Measurements from ENCODE around the gene APRT.

APRT gene

DNA sequence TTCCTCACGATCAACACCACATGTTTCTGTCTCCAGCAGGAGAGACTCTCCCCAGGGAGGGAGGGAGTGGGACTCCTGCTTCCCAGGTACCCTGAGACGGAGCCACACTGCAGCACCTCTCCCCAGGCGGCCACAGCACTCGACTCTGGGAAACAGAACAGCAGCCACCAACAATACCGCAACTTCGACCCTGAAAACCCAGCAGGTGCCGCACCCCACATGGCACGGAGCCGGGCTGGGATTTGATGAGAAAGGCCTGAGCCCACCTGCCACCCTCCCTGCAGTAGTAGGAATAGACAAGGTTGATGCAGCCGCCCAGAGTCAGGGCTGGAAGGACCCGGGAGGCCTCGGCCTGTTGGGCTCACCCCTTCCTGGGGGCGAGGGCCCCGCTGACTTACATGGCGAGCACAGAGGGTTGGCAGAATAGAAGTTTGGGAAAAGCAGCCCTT is 30.6 kb upstream of the APRT start:
- no peak for FAIRE-seq
- no peak for DNase-seq (ENCODE audit: insufficient read length, low spot score)

DNA sequence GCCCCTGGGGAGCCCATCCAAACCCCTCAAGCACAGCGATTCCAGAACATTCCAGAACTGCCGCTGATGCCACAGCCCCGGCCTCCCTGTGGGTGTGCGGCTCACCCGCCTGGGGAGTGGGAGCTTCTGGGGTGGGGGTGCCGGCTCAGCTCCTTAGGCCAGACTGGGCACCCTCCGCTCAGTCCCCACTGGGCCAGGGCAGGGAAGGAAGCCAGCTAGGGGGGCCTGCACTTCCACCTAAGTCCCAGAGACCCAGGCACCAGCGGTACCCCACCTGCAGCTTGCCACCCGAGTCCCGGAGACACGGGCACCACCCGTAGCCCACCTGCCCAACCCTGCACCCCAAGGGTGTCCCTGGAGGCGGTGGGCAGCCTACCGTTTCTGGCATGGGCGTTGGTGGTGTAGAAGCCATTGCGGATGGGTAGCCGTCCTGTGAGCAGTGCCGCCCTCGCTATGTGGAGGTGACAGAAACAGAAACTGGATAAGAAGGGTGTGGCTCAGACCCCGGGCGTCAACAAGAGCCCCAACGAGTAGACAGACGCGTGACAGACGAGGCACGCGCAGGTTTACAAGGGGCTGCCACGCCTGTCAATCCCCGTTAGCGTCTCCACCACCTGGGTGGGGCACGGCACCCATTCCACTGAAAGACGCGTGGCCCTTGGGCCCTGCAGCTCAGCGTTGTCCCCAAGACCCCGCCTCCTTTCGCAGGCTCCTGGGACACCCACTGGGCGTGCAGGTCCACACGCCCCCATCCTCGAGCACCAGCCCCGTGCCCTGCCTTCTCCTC is 30.0 kb upstream of the APRT start:
- FAIRE-seq (no peak), DNase-seq (ENCODE audit: insufficient read length, low spot score) (no peak)

DNA sequence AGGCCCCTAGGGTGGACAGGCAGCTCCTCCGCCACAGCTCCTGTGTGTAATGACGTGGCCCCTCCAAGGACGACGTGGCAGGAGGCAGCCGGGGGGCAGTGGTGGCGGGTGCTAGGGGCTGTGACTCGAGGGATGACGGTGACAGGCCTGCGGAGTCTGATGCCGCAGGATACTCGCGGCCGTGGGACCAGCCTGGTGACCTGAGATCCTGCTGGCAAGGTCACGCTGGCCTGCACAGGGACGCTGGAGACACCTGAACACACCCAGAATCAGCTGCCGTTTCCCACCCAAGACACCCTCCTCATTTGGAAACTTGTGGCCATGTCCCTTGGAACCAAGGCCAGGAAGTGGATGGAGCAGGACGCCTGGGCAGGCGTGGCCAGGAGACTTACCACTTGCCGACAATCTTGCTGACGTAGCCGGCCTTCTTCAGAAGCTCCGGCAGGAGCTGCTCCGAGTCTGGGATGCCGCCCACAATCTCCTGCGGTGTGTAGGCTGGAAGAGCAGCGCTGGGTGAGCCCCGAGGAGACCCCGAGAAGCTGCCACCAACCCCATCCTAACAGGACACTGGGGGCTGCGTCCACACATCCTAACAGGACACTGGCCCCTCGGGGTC is 29.0 kb upstream of the APRT start:
- no peak for FAIRE-seq
- no peak for DNase-seq (ENCODE audit: insufficient read length, low spot score)

DNA sequence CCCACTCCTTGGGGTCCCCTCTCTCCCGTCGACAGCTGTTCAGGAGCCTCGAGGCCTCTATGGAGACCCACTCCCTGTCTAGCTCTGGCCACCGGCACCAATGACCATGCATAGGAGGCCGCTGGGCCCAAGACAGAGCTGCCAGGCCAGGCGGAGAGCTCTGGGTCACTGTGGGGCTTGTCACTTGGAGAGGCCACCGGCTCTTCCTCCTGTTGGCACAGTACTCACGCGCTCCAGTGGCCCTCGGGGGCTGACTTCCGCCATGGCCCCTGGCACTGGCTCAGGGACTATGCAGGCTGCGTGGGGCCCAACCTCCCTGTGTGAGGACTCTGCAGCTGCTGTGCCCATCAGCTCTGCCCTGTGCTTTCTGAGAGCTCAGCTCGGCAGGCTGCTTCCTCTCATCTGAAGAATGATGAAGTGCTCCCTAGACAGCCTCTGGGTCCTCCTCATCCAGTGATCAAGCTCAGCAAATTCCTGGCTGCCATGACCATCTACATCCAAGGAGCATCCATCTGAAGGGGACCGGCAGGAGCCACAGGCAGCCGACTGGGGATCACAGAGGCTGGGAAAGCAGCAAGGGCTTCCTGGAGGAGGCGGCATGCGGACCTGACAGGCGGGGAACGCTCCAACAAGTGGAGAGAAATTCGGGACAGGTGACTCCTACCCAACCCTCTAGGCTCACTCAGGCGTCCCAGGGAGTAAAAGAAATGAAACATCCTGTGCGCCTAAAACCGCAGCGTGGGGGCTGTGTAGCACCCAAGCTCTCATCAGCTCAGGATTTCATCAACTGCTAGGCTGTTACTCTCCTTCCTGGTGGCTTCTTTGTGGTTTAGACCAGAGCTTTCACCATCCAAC is 28.2 kb upstream of the APRT start:
- no peak for DNase-seq (ENCODE audit: insufficient read length, low spot score)
- no peak for FAIRE-seq

DNA sequence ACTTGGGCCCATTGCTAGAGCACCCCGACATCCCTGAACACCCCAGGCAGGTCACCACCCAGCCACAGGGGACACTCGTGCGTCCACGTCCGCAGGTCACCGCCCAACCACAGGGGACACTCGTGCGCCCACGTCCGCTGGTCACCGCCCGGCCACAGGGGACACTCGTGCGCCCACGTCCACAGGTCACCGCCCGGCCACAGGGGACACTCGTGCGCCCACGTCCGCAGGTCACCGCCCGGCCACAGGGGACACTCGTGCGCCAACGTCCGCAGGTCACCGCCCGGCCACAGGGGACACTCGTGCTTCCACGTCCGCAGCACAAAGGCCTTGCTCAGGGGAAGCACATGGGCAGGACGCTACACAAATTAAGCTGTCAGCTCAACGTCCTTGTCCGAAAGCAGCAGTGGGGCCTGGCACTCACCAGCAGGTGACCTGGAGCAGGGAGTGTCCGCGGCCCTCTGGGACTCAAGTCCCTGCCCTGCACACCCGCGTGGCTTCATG is 27.4 kb upstream of the APRT start:
- DNase-seq (ENCODE audit: insufficient read length, low spot score) (no peak), FAIRE-seq (no peak)

DNA sequence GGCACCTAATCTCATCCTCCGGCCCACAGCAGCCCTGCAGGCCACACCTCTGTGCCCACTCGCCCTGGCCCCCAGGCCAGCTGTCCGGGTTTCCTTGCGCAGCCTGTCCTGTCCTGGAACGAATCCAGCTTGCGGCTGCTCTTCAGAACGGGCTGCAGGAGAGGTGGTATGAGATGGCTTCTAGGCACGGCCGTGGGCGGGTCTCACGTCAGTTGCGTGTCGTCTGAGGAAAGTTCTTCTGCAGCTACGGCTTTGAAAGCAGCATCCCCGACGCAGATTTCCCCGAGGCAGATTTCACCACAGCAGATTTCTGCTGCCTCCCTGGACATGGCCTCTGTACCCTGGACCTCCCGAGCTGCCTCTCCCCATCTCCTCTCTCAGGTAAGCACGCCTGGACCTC is 26.8 kb upstream of the APRT start:
- FAIRE-seq (no peak), DNase-seq (ENCODE audit: insufficient read length, low spot score) (no peak)

DNA sequence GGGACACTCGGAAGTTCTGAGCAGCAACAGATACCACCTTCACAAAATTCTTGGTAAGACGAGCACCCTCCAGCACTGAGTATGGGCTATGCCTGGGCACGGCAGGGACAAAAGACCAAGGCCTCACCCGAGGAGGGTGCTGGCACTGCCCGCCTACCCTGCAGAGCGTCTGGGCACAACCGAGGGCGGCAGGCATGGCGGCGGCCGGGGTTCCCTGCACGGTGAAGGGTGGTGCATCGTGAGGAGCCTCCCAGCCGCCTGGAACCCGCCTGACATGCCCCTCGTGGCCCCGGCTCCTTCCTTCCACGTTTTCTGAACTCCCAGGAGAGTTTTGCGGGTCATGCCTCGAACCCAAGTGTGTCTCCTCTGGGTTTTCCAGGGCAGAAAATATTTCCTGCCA is 26.1 kb upstream of the APRT start:
- FAIRE-seq (no peak), DNase-seq (ENCODE audit: insufficient read length, low spot score) (no peak)

DNA sequence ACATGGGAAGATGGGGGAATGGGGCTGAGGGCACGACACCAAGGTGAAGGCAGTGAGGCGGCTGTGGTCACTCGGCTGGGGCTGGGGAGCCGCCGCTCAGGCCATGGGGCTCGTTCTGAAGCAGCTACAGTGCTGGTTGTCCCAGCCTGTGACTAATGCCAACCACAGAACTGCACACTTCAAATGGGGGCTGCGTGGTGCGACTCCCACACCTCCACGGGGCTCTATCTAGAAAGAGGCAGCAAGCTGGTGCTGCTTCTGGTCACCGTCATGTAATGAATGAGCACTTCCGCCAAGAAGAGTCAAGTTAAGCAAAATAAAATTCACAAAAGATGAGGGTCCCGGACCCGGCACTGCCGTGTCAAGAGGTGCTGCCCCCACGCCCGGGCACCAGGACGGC is 25.1 kb upstream of the APRT start:
- no peak for FAIRE-seq
- DNase-seq (ENCODE audit: insufficient read length, low spot score), result no peak

DNA sequence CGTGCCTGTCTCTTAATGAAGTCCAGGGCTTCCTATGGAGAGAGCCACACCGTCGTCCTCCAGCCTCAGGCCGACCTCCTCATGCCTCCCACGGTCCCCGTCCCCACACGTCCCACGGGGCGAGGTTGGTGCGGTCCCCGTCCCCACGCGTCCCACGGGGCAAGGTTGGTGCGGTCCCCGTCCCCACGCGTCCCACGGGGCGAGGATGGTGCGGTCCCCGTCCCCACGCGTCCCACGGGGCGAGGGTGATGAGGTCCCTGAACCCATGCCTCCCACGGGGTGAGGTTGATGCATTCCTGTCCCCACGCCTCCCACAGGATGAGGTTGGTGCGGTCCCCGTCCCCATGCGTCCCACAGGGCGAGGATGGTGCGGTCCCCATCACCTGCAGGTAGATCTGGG is 24.1 kb upstream of the APRT start:
- no peak for FAIRE-seq
- DNase-seq (ENCODE audit: insufficient read length, low spot score), result no peak

DNA sequence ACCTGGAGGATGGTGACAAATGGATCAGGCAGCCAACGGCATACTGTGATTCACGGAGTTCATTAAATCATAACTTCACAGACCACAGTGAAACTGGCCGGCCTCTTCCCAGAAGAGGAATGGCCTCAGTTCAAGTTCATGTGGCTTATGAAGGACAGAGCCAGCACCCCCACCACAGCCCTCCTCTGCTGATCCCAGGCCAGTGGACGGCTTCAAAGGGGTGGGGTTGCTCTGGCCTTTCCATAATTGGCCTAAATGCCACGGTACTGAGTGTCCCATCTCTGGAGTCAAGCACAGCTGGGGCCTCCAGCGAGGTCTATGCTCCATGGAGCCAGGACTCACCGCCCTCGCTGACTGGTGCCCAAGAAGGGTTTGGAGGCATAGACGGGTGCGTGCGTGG is 23.7 kb upstream of the APRT start:
- FAIRE-seq, result peak; percentile 52
- no peak for DNase-seq (ENCODE audit: insufficient read length, low spot score)

DNA sequence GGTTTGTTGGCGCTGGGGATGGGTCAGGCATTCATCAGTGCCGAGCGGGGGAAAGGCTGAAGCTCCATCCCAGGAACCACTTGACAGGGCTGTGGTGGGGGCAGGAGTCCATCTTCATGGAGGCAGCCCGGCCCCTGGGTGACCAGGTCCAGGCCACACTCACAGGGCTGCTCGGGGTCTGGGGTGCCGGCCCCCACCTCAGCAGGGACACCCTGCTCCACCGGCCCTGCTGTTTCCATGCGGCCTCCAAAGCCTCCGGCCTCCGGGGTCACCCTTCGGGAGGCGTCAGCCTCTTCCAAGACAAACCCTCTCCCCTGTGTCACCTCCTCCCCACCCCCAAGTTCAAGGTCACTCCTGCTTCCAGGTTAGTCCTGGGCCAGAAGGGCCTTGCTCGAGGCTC is 22.9 kb upstream of the APRT start:
- DNase-seq (ENCODE audit: insufficient read length, low spot score) (no peak), FAIRE-seq (no peak)

DNA sequence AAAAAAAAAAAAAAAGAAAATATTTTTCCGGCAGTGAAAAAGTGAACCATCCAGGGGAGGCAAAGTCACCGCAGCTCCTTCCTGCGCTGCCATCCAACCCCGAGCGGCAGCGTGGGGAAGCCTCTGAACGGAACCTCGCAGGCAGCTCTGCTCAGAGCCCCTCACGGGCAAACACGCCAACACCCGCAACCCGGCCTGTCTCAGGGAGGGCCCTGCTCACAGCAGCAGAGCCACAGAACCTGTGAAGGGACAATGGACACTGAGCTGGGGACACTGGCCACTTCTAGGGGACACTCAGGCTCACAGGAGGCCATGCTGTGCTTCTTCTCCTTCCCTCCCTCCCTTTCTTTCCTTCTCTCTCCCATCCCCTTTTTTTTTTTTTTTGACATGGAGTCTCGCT is 21.4 kb upstream of the APRT start:
- FAIRE-seq, result no peak
- DNase-seq (ENCODE audit: insufficient read length, low spot score), result no peak

DNA sequence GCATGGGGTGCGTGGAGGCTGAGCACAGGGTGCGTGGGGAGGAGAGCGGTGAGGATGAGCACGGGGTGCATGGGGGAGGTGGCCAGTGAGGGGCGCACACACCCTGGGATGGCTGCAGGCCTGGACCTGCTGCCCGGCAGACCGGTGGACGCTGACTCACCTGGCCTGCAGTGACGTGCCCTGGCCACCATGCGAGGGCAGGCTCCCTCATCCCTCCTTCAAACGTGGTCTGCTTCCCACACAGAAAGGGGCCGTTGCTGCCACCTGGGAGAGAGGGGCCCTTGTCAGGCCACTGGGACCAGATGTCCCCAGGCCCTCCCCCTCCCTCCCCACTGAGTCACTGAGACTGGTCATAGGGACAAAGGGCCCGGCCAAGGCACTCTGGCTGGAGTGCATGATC is 20.1 kb upstream of the APRT start:
- FAIRE-seq, result no peak
- no peak for DNase-seq (ENCODE audit: insufficient read length, low spot score)

DNA sequence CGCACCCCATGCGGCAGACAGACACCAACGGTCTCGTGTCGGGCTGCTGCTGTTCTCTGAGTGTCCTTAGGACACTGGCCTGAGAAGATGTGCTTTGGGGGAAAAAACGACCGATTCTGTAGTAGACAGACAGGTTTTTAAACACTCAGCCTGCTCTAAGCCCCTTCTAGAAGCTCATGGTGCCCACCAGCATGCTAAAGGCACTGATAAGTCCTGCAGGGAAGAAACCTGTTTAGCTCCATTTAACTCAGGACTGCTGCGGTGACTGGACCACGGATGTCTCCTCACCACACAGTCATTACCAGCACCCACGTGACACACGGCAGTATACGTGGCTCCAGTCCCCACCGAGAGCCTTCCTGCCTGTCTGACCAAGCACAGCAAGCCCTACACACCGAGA is 19.1 kb upstream of the APRT start:
- FAIRE-seq (no peak), DNase-seq (ENCODE audit: insufficient read length, low spot score) (no peak)

DNA sequence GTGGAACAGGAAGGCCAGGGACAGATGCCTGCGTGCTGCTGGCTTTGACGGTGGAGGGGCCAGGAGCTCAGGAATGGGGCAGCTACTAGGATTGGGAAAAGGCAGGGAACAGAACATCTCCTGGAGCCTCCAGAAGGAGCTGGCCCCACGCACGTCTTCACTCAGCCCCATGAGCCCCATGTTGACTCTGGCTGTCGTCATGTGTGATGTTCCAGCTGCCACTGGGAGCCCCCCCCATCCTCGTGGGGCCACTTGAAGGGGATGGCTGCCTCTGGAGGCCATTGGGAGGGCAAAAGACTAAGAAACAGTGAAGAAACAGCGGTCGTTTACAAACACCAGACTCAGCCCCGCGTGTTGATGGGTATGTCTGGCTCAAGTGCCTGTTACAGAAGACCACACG is 18.5 kb upstream of the APRT start:
- DNase-seq (ENCODE audit: insufficient read length, low spot score) (no peak), FAIRE-seq (no peak)

DNA sequence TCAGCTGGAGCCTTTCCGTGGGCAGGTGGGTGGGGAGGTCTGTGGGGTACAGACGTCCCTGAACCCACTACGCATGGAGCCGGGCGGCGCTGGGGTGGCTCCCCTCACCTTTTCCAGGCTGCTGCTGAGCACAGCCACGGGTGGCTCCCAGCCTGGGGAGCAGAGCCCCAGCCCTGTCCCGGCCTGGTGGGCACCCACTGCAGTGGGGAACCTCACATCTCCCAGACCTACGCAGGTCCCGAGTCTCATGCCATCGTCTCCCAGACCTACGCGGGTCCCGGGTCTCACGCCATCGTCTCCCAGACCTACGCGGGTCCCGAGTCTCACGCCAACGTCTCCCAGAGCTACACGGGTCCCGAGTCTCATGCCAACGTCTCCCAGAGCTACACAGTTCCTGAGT is 17.0 kb upstream of the APRT start:
- FAIRE-seq, result no peak
- DNase-seq (ENCODE audit: insufficient read length, low spot score), result no peak

DNA sequence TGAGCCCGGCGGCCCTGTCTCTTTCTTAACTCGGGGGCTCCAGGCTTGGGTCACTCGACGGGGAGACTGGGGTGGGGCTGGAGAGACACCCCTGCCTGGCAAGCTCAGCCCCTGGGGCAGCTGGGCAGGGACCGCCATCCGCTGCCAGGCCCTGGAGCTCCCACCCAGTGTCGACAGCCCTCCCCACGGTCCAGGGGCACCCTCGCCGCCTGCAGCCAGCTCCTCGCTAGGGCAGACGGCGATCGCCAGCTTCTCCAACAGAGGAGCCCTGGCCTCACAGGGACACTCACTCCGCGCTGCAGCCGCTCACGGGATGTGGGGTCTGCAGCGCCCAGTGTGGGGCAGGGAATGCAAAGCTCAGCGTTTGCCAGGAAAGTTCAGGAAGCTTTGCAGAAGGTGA is 16.0 kb upstream of the APRT start:
- no peak for DNase-seq (ENCODE audit: insufficient read length, low spot score)
- FAIRE-seq, result no peak

DNA sequence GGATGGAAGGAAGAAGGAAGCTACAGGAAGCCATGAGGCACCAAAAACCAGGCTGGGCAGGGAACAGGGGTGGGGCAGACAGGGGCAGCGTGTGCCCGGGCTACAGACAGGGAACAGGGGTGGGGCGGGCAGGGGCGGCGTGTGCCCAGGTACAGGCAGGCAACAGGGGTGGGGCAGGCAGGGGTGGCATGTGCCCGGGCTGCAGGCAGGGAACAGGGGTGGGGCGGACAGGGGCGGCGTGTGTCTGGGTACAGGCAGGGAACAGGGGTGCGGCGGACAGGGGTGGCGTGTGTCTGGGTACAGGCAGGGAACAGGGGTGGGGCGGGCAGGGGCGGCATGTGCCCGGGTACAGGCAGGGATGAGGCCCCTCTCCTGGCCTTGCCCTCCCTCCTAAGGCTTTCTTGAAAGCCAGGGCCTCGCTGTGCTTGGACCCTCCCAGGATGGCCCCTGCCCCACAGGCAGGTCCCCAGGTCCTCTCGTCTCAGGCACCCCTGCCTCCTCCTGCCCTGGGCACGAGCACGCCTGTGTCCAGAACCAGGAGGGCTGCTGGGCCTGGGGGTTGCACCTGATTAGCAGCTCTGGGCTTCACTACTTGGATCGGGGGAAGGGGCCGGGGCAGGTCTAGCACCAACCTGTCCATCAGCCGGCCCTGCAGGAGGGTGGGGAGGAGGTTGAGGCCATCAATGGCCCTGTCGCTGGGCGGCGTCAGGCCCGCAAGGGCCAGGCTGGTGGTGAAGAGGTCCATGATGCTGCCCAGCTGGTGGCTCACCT is 14.5 kb upstream of the APRT start:
- FAIRE-seq (no peak), DNase-seq (ENCODE audit: insufficient read length, low spot score) (no peak)

DNA sequence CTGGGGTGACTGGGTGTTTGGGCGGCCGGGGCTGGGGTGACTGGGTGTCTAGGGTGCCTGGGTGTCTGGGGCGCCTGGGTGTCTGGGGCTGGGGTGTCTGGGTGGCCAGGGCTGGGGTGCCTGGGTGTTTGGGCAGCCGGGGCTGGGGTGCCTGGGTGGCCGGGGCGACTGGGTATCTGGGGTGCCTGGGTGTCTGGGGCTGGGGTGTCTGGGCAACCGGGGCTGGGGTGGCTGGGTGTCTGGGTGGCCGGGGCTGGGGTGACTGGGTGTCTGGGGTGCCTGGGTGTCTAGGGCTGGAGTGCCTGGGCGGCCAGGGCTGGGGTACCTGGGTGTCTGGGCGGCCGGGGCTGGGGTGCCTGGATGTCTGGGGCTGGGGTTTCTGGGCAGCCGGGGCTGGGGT is 13.4 kb upstream of the APRT start:
- FAIRE-seq (no peak), DNase-seq (ENCODE audit: insufficient read length, low spot score) (no peak)

DNA sequence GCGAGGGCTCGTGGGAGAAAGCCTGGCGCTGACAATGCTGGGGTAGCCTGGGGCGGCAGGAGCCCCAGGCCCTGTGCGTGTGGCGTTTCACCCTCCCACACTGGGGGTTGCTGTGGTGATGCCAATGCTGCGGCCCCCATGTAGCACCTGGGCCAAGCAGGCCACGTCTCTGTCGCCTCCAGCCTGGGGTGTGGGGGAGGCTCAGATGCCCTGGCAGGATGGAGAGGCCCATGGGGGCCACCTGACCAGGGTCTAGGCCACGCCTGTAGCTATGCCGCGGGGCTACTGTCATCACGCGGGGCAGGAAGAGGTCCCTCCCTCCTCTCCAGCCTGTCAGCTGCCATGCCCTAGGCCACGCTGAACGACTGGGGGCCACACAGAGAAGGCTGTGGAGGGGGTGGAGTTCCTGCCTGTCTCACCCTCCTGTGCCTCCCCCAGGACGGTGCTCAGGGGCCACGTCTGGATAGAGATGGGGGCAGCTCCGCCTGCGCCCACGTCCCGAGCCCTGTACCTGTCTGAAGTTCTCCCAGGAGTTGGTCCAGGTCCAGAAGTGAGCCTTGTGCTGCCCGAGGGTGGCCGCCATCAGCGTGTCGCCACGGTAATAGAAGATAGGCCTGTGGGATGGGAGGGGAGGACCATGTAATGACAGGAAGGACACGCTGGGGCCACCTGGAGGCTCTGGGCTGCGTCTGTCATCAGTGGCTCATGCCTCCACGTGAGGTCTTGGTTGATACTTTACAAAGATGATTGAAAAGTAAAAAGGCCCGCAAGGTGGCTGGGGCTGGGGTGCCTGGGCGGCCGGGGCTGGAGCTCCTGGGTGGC is 12.7 kb upstream of the APRT start:
- FAIRE-seq, result peak; percentile 46

More for the DNA sequence above, 12.7 kb upstream of the APRT start:
- DNase-seq (ENCODE audit: insufficient read length, low spot score), result no peak

Measured in HTR-8/SVneo (cell line).